ENCODE results near the gene LRMDA.

DNA sequence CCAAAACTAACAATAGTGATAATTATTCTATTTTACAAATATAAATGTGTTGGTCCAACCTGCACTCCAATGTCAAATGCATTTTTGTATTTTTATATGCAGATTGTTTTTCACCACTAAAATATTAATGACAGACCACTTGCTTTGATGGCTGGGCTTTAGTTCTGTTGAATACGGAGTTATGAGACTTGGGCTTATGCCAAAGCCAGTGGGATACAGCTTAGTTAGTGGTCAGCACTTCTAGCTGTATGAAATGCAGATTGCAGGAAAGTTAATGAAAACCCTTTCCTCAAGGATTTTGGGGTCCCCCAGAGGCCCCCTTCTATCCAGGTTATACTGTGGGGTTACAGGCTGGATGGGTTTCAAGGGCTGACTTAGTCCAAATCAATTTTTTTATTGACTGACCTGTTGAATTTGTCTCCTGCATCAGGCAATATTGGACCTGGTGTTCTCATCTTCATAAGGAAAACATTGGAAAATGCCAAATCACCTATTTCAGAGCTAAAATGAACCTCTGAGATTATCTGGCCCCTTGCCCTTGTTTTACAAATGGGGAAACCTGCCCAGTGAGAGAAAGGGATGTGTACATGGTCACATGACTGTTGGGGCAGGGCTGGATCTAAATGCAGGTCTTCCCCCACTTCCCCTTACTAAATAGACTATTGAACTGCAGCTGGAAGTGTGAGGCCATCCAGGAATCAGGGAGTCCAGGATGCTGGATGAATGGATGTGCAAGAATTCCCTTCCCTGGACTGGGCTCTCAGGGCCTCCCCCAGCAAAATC lies 1120.9 kb downstream of the LRMDA start:
- TF ChIP-seq CTCF (IDR thresholded peaks at IDR 0.05) = no peak
- no peak for TF ChIP-seq POLR2A (IDR thresholded peaks at IDR 0.05)
